K562 (cell line): ENCODE data around the gene ARHGEF40. TPM values are rescaled to one million over a fixed set of nuclear protein-coding genes. Genes with fewer than 3 reads are reported as not detected.

Experiments
- BRCA1 ChIP-seq, 2 experiments: fragments of 450-650 bp in 1 of 2; sonication (generic) in 1 of 2; formaldehyde crosslinking in 1 of 2; IDR thresholded peaks; 2 replicates each; pipeline versions ENCODE4 v1.5.0 to v1.6.1; 2017 to 2020; ENCODE audit warnings: mild to moderate bottlenecking in 1 of 2, missing genetic modification reagents in 1 of 2
- EGR1 ChIP-seq: fragments of 450-650 bp; conservative IDR thresholded peaks from 2 replicates; pipeline ENCODE4 v1.6.1; 2017; ENCODE audit warnings: mild to moderate bottlenecking
- EP400 ChIP-seq: fragments of 450-650 bp; IDR thresholded peaks from 2 replicates; pipeline ENCODE4 v1.6.1; 2017; ENCODE audit warnings: antibody characterized with exemption, mild to moderate bottlenecking, moderate library complexity
- FOXA1 ChIP-seq: fragments of 450-650 bp; IDR thresholded peaks from 2 replicates; pipeline ENCODE4 v1.6.1; 2016; ENCODE audit warnings: mild to moderate bottlenecking, borderline replicate concordance
- GABPA ChIP-seq: fragments of 200-800 bp; sonication (Bioruptor generic); conservative IDR thresholded peaks from 2 replicates; pipeline ENCODE4 v1.6.1; 2016; ENCODE audit warnings: low read depth, missing genetic modification characterization, missing compliant biosample characterization
- HDAC2 ChIP-seq: fragments of 450-650 bp; IDR thresholded peaks from 2 replicates; pipeline ENCODE4 v1.6.1; 2016; ENCODE audit warnings: mild to moderate bottlenecking
- HDAC3 ChIP-seq: fragments of 450-650 bp; IDR thresholded peaks from 2 replicates; pipeline ENCODE4 v1.6.1; 2018; ENCODE audit warnings: borderline replicate concordance, mild to moderate bottlenecking, moderate library complexity; ENCODE audit not compliant: partially characterized antibody
- ID3 ChIP-seq, 2 experiments: fragments of 250-450 bp in 1 of 2; fragments of 450-650 bp in 1 of 2; sonication (Bioruptor Pico) in 1 of 2; IDR thresholded peaks; 2 replicates each; pipeline versions ENCODE4 v1.6.1 to v1.8.0; 2016 to 2021; ENCODE audit warnings: mild to moderate bottlenecking in 2 of 2, moderate library complexity in 2 of 2, missing compliant biosample characterization in 1 of 2, missing genetic modification characterization in 1 of 2
- KAT7 ChIP-seq: sonication (generic); formaldehyde crosslinking; IDR thresholded peaks from 2 replicates; pipeline ENCODE4 v1.8.0; 2022; ENCODE audit warnings: missing genetic modification reagents, mild to moderate bottlenecking, borderline replicate concordance
- MCM3 ChIP-seq: fragments of 450-650 bp; IDR thresholded peaks from 2 replicates; pipeline ENCODE4 v1.6.1; 2016
- MCM7 ChIP-seq, 2 experiments: fragments of 450-650 bp; IDR thresholded peaks; 2 replicates each; pipeline ENCODE4 v1.6.1; 2016 to 2018
- NCOR1 ChIP-seq: fragments of 450-650 bp; IDR thresholded peaks from 2 replicates; pipeline ENCODE4 v1.6.1; 2016; ENCODE audit warnings: mild to moderate bottlenecking, moderate library complexity
- RBM22 ChIP-seq: fragments of 200-400 bp; formaldehyde crosslinking; IDR thresholded peaks from 2 replicates; pipeline ENCODE4 v1.6.1; 2018; ENCODE audit warnings: low read length, low read depth; ENCODE audit not compliant: poor library complexity, severe bottlenecking
- TFE3 ChIP-seq: fragments of 450-650 bp; formaldehyde crosslinking; IDR thresholded peaks from 2 replicates; pipeline ENCODE4 v1.4.0; 2020; ENCODE audit warnings: mild to moderate bottlenecking, mixed read lengths
- ZC3H4 ChIP-seq: sonication (generic); formaldehyde crosslinking; IDR thresholded peaks from 2 replicates; pipeline ENCODE4 v1.9.0; 2021; ENCODE audit warnings: missing genetic modification reagents, borderline replicate concordance
- ZKSCAN8 ChIP-seq: fragments of 200-800 bp; sonication (Bioruptor generic); IDR thresholded peaks from 2 replicates; pipeline ENCODE4 v1.6.1; 2016; ENCODE audit warnings: missing genetic modification characterization, missing compliant biosample characterization
- ZNF24 ChIP-seq: fragments of 450-650 bp; IDR thresholded peaks from 2 replicates; pipeline ENCODE4 v1.6.1; 2016
- ZNF668 ChIP-seq: fragments of 250-450 bp; sonication (Bioruptor Pico); IDR thresholded peaks from 2 replicates; pipeline ENCODE4 v1.8.0; 2022; ENCODE audit warnings: mild to moderate bottlenecking, inconsistent platforms
- ZNF778 ChIP-seq: fragments of 450-650 bp; formaldehyde crosslinking; IDR thresholded peaks from 2 replicates; pipeline ENCODE4 v1.4.0; 2020; ENCODE audit warnings: mild to moderate bottlenecking, moderate library complexity
- ZSCAN32 ChIP-seq: fragments of 450-650 bp; formaldehyde crosslinking; IDR thresholded peaks from 2 replicates; pipeline ENCODE4 v1.4.0; 2020; ENCODE audit warnings: mild to moderate bottlenecking, moderate library complexity
- polyA plus RNA-seq, 8 experiments: library from polyadenylated mRNA; depleted of rRNA in 4 of 8; stranded (reverse) in 5 of 8; unstranded in 3 of 8; fragments of >200 nt; fragmentation: Nextera tagmentation in 2 of 8; fragmentation: Illumina TruSeq in 1 of 8; extraction: Ambion mirVana in 2 of 8; extraction: Trizol in 1 of 8; gene quantifications; 2 replicates each; pipeline versions ENCODE4 v1.2.1 to v1.2.3, GENCODE V29; 2011 to 2014; ENCODE audit warnings: inconsistent platforms in 1 of 8, missing spikeins in 1 of 8
- total RNA-seq, 7 experiments: library from RNA; depleted of rRNA in 6 of 7; stranded (reverse); fragments of >200 nt in 6 of 7; fragmentation: Illumina TruSeq in 2 of 7; extraction: Trizol in 2 of 7; gene quantifications; 2 replicates each; pipeline versions ENCODE4 v1.2.1 to v1.2.3, GENCODE V29; 2011 to 2021; ENCODE audit warnings: low replicate concordance in 1 of 7
- TF ChIP-seq, protein P1 (sequence below): fragments of 250-450 bp; sonication (Bioruptor Pico); IDR thresholded peaks from 2 replicates; pipeline ENCODE4 v1.5.1; 2021; ENCODE audit warnings: mild to moderate bottlenecking

Gene ARHGEF40
- total and polyA plus RNA-seq, 9 of the 15 experiments (the other 6 are each of a cell fraction or from before 2014, with no cell fraction given) = 0.42 to 6.3 (median 3.8) TPM

DNA sequence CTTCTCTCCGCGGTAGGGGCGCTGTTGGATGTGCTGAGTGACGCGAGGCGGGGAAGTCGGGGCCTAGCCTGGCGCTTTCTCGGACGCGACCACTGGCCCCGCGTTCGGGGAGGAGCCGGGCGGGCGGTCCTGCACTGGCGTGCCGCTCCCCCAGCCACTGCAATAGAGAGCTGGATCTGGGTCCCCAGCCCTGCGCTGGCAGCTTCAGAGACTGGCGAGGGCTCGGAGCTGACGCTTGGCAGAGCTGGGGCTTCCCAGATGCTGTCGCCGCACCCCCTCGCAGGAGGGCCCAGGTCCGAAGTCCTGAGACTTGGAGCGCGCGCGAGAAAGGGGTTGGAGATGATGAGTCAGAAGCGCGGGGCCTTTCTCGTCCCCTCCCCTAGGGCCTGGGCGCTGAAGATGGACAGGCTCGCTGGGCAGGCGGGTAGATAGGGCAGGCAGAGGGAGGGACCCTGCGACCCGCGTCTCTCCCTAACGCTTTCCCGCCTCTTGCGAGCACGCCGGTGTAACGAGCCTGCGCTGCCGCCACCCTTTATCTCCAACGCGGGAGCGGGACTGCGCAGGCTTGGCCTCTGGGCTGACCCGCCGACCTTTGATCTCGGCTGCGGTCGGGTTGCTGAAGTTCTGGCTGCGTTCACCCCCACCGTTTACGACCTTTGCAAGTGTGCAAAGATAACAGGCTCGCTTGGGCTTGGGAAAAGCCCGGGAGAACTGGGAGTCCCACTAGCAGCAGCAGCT, 33.8 kb downstream of the ARHGEF40 start (continued):
- TF ChIP-seq GABPA (tag) (no peak; the same call in 1 of the 2 replicates), BRCA1 (IDR thresholded peaks at IDR 0.05) (no peak), BRCA1 (CRISPR knock-in tag; IDR thresholded peaks at IDR 0.05) (no peak), EGR1 (0 out of 2 replicates have a peak, but pooled peaks have one; percentile 3), HDAC3 (peak; percentile 73), HDAC2 (peak; percentile 39; the same call in 1 of the 2 replicates), ZKSCAN8 (CRISPR knock-in tag) (no peak), ZC3H4 (CRISPR knock-in tag) (no peak), ZNF668 (CRISPR knock-in tag) (no peak), MCM3 (no peak), MCM7 (IDR thresholded peaks at IDR 0.05) (no peak), TFE3 (CRISPR knock-in tag) (no peak), ID3 (CRISPR knock-in tag; IDR thresholded peaks at IDR 0.05) (no peak), ID3 (tag; IDR thresholded peaks at IDR 0.05) (no peak), EP400 (peak; percentile 82), ZNF24 (no peak), NCOR1 (peak; percentile 60; the same call in 1 of the 2 replicates), ZNF778 (no peak), RBM22 (peak; percentile 36), KAT7 (CRISPR knock-in tag) (no peak), ZSCAN32 (CRISPR knock-in tag) (no peak), FOXA1 (no peak)
- TF ChIP-seq, protein P1, sequence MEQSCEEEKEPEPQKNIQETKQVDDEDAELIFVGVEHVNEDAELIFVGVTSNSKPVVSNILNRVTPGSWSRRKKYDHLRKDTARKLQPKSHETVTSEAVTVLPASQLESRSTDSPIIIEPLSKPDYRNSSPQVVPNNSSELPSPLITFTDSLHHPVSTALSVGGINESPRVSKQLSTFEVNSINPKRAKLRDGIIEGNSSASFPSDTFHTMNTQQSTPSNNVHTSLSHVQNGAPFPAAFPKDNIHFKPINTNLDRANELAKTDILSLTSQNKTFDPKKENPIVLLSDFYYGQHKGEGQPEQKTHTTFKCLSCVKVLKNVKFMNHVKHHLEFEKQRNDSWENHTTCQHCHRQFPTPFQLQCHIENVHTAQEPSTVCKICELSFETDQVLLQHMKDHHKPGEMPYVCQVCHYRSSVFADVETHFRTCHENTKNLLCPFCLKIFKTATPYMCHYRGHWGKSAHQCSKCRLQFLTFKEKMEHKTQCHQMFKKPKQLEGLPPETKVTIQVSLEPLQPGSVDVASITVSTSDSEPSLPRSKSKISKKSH (CRISPR knock-in tag) = no peak
